GM18909 (cell line): ENCODE results near the gene FBXO11.
"Not testable (repeated sequence)": the region's sequence is repeated elsewhere in the genome, so short reads cannot be mapped to it uniquely, and the experiment has no call there.

ENCODE experiments used
- ATAC-seq: cut with Tn5 transposase; IDR thresholded peaks from one replicate; pipeline ENCODE4 v1.9.1; 2021; ENCODE audit warnings: mild to moderate bottlenecking; ENCODE audit not compliant: unreplicated experiment, poor library complexity

The FBXO11 gene

DNA sequence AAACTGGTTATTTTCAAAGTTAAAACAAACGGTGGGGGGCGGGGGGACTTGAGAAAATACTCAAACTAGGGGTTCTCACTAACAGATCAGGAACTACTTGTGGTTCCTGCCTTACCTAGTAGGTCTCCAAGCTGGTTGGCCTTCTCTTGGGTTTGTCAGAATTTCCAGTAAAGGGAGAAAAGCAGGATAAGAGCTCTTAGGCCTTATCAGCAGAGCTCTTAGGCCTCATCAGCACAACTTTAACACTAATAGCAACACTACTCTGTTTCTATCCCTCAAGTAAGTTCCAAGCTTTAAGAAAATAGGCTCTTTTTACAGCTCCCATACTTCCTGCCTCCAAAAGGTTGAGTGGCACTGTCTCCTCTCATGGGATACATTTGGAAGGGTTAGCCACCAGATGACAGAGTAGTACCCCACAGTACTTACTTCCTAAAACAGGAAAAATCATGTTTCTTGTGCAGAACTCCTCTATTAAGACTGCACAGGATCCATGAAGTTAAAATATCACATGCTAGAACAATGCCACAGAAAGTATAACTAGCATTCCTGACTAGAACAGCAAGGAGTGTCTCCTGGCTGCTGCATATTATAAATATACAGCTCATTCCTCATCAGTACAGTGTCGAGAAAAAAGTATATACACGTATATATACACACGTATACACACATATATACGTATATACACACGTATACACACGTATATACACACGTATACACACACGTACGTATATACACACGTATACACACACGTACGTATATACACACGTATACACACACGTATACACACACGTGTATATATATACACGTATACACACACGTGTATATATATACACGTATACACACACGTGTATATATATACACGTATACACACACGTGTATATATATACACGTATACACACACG, 6.1 kb downstream of the FBXO11 start:
- ATAC-seq, result no peak

DNA sequence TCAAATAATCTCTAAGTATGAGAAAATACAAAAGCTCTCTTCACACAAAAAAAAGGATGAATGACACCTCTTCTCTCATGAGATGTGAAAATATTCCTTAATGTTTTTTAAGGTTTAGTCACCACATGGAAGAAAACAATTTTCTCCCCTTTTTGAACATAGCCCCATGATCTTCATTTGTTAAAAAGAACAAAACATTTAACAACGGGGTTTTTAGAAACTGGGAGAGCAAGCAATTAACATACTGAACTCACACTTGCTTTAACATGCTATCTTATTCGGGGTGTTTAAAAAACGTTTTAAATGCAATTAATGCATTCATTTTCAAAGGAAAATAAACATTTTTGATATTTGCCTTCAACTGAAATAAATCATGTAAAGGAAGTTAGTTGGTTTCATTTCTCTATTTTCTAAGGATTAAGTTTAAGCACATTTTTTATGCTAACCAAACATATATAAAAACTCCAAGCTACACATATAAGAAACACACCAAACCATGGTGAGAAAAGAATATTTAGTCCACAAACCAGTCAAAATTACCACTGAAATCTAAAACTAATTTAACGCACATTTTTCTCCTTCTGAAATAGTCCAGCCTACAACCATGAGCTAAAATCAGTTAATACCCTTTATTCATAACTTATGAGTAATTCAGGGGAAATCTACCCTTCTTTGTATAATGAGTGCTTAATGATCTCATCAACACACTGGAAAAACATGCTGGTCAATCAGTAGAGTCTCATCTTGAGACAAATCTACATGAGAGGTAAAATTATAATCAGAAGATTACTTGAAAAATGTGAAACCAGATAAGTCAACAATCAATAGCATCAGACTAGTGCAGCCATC, 8.2 kb downstream of the FBXO11 start:
- peak; percentile 62 for ATAC-seq

DNA sequence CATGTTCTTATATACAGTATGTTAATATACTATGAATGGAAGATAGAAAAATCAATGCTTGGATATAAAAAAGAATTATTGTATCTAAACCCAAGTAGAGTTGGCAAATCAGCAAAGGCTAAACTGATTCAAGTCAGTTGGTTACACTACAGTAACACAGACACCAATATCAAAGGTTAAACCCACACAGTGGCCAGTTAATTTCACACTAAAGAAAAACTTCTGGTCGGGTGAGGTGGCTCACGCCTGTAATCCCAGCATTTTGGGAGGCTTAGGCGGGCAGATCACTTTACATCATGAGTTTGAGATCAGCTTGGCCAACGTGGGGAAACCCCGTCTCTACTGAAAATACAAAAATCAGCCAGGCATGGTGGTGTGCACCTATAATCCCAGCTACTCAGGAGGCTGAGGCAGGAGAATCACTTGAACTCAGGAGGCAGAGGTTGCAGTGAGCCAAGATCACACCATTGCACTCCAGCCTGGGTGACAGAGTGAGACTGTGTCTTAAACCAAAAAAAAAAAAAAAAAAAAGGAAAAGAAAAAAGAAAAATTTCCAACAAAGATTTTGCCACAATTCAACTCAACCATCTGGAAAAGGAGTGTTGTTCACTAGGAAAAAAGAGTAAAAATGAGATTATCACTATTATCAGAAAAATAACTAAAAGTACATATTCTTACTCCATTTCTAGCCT, 9.0 kb downstream of the FBXO11 start:
- ATAC-seq, result not testable (repeated sequence)

DNA sequence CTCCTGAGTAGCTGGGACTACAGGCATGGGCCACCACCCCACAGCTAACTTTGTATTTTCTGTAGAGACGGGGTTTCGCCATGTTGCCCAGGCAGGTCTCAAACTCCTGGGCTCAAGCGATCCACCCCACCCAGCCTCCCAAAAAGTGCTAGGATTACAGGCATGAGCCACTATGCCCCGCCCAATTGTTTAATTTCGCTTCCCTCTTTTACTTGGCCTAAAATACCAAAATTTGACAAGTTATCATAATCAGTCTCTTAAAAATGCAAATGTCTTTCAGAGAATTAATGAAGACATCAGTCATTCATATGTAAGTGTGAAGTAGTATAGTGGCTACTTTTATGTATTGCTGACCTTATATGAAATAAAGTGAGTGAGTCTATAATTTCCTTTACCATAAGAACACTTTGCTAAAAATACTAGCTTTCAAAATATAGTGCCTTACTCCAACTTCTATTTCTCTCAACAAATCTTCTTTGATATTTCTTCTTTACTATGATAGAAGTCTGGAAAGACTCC, 9.8 kb downstream of the FBXO11 start:
- ATAC-seq, result no peak

DNA sequence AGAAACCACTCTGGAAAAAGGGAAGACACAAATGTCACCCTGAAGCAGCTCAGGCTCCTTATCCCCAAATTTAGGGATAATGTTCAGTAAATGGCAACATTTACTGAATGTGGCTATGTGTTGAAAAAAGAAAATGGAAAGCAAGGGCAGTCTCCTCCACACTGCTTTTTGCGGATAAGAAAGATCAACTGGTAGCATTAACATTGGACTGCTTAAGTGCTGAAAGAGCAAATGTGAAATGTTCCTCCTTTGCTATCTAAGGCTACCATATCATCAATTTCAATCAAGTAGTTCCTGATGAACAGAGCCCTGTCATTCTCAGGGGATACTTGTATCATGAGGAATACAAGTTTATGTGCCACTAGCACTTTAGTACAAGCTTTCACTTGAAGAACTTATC, 12.5 kb downstream of the FBXO11 start:
- ATAC-seq, result no peak

DNA sequence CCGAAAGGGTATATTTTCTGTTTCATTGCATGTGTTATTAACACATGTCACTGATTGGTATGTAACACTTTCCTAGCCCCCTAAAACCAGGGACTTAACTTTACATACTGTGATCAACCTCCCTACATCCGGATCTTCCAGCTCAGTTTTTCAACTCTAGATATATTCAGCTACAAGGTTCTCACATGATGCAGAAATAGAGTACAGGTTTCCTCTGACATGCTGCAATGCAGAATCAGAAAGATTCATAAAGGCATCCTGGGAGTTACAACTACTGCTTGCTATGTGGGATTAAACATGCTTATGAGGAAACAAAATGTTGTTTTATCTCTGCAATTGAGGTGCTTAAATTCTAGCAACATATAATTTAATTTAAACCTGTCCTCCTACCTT, 14.0 kb downstream of the FBXO11 start:
- ATAC-seq, result no peak

DNA sequence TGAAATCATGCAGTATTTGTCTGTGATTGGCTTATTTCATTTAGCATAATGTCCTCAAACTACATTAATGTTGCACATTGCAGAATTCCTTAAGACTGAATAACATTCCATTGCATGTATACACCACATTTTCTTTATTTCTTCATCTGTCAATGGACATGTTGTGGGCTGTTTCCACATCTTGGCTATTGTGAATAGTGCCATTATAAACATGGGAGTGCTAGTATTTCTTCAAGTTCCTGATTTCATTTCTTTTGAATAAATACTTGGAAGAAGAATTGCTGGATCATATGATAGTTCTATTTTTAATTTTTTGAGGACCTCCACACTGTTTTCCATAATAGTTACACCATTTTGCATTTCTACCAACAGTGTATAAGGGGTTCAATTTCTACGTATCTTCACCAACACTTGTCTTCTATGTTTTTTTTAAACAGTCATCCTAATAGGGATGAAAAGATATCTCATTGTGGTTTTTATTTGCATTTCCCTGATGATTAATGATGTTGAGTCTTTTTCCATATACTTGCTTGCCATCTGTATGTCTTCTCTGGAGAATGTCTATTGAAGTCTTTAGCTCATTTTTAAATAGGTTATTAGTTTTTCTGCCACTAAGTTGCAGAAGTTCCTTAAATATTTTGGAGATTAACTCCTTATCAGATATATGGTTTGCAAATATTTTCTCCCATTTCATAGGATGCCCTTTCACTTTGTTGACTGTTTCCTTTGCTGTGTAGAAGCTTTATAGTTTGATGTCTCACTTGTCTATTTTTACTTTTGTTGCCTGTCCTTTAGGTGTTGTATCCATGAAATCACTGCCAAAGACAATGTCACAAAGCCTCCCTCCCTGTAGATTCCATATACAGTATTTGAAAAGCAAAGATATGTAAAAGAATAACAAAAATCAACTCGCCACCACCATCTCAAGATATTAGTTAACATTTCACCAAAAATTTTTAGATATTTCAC, 14.6 kb downstream of the FBXO11 start:
- ATAC-seq, result no peak

DNA sequence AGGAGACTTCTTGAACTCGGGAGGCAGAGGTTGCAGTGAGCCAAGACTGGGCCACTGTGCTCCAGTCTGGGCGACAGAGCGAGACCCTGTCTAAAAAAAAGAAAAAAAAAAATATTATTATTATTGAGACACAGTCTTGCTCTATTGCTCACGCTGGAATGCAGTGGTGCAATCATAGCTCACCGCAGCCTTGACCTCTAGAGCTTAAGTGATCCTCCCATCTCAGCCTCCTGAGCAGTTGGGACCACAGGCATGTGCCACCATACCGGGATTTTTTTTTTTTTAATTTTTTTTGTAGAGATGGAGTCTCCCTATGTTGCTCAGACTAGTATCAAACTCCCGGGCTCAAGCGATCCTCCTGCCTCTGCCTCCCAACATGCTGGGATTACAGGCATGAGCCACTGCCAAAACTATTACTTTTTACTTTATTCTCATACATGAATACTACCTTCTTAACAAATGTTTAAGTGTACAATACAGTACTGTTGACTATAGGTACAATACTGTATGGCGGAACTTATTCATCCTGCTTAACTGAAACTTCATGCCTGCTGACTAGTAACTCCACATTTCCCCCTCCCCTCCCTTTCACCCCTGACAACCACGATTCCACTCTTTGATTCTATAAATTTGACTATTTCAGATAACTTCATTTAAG, 15.5 kb downstream of the FBXO11 start:
- ATAC-seq, result no peak

DNA sequence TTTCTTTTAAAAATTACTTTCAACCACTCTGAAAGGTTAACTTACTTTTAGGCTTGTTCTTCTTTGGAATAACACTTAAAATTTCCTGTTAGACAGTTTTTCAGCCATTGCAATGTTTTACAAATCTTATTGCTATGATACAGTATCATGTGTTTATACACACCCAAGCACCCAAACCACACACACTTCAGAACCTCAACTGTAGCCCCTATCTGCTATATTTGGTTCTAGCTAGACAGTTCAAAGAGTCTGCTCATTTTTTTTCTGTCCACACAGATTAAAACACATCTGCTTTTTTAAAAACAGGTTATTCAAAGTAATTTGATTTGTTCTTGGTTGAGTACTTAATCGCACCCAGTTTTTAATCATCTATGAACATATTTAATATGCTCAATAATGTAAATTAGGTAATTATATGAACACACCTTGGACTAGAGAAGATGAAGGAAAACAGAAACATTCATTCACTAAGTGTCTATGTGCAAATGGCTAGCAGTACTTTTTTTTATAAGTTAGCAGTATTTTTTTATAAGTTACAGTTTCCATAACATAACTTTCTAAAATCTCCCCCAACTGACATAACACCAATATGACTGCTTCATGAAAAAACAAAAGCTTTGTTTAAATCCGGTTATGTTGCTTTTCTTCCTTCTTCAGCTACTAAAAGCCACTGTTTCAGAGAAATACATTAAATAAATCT, 17.6 kb downstream of the FBXO11 start:
- no peak for ATAC-seq

DNA sequence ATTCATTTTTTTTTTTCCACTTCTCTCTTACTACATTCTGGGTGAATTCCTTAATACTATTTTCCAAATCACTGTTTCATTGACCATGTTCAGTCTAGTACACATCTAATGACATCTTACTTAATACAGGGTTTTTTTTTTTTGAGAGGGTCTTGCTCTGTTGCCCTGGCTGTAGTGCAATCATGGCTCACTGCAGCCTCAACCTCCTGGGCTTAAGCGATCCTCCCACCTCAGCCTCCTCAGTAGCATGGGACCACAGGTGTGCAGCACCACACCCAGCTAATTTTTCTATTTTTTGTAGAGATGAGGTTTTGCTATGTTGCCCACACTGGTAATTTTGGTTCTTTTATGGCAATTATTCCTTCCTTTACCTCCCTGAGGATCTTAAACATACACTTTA, 29.4 kb downstream of the FBXO11 start:
- ATAC-seq, result no peak

DNA sequence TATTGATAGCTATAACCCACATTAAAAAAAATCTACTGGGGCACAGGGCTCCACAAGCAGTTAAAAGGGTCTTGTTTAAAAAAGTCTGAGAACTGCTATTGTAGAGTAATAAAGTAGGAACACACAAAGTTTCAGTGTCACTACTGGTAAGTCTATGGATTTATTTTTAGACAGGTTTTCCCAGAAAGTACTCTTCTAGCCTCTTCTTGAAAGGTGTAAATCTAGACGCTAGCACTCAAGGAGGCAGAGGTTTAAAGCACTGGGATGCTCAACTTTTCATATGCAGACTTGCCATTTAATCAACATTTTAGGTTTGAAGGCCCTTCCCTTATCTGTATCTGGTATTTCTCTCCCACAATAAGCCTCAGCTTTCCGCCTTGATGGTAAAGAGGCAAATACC, 33.4 kb downstream of the FBXO11 start:
- ATAC-seq, result no peak

DNA sequence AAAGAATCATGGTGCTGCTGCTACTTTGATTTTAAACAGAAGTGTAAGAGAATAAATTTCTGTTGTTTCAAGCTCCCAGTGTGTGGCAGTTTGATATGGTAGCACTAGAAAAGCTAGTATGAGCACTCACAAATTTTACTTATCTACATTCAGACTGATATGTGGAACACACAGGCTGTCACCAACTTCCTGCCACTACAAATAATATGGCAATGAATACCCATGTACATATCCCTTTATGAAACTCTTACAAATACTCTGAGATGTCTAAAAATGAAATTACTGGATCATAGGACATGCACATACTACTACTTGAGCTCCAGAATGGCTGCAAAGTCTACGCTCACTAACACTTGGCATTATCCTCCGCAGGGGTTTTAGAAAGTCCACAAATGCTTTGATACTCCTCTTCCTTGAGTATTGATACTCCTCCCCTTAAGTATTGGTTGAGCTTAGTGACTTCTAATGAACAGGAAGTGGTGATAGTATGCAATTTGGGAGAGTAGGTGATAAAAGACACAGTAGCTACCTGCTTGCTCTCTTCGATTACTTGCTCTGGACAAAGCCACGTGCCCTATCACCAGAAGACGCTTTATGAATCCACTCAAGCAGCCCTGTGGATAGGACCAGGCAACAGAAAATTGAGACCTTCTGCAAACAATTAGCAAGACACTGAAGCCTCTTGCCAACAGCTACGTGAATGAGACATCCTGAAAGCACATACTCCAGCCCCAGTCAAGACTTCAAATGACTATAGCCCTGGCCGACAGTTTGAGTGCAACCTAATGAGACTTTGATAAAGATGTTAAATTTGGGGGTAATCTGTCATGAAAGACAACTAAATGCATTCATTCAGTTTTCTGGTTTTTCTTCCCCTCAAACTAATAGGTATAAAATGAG, 35.4 kb downstream of the FBXO11 start:
- ATAC-seq, result no peak

DNA sequence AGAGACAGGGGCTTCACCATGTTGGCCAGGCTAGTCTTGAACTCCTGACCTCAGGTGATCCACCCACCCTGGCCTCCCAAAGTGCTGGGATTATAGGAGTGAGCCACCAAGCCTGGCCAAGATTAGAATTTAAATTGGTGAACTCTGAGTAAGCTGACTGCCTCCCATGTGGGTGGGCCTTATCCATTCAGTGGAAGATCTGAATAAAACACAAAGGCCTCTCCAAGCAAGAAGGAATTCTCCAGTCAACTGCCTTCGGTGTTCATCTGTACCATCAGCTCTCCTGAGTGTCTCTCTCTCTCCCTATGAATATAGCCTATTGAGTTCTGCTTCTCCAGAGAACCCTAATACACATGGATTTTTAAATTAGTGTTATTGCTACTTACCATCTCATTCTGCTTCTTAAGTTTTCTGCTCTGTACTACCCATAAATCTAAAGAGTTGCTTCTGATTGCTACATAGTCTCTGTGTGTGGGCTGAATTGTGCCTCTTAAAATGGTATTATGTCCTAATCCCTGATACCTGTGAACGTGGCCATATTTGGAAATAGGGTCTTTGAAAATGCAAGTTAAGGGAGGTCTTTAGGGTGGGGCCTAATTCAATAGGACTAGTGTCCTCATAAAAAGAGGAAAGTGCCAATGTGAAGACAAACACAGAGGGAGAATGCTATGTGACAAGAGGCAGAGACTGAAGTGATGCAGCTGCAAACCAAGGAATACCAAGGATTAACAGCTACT, 36.3 kb downstream of the FBXO11 start:
- ATAC-seq, result no peak

DNA sequence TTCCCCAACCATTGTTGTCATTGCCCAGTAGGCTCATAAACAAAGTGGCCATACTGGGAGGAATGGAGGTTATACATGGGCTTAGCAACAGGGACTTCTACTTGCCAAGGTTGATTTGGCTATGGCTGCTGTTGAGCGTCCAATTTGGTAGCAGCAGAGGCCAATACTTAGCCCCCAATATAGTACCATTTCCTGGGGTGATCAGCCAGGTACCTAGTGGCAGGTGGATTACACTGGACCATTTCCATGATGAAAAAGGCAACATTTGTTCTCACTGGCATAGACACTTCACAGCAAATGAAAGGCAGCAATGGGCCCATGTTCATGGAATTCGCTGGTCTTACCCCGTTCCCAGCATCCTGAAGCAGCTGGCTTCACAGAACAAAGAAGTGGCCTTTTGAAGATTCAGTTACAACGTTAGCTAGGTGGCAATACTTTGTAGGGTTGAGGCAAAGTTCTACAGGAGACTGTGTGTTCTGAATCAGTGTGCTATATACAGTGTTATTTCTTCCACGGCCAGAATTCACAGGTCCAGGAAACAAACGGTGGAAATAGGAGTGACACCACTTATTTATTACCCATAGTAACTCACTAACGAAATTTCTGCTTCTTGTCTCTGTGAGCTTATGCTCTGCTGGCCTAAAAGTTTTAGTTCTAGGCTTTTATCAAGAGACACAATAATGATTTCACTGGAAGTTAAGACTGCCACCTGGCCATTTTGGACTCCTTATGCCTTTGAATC, 37.5 kb downstream of the FBXO11 start:
- no peak for ATAC-seq

DNA sequence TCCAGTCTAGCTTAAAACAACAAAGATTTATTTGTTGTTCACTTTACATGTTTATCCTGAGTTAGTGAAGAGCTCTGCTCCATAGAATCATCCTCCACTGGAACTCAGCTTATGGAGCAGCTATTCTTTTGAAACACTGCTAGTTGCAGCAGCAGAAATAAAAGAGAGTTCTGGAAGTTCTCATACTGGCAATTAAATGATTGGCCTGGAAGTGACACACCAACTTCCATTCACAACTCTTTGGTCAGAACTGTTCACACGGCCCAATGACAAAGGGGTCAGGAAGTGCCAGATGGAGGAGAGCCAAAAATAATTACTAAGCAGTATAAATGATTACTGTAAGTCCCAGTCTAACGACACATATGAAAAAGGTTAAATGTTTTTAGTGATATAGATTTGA, 39.1 kb downstream of the FBXO11 start:
- no peak for ATAC-seq

DNA sequence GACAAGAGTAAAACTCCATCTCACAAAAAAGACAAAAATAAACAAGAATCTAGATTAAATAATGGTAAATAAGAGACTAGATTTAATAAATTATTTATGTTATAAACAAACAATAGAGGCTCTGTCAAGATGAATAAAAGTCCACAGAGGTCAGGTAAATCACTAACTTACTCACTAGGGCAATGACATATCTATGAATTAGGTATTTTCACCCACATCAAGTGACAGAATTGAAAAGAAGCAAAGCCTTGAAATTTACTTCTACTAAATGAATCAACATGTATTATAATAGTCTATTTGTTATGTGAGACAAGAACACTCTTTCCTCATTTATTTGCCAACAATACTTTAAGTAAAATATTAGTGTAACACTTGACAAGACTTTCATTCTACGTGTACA, 41.7 kb downstream of the FBXO11 start:
- no peak for ATAC-seq
